Heart left ventricle (tissue), 16 donors: ENCODE results near the gene MGMT. TPM values are rescaled to one million over a fixed set of nuclear protein-coding genes. Genes with fewer than 3 reads are reported as not detected.

Source experiments
- ATAC-seq, 4 donors: fragments of 200-7000 bp; cut with Tn5 transposase; one replicate each; pipeline ENCODE4 v1.9.1; 2020 to 2022; ENCODE audit warnings: moderate library complexity in 4 of 4, mild to moderate bottlenecking in 3 of 4, moderate number of reproducible peaks in 1 of 4
- DNase-seq, 5 donors: peaks; one replicate each; pipeline ENCODE4 v3.0.0-alpha.2; 2020
- H3K27ac ChIP-seq, 12 donors: fragments of 200-600 bp; sonication (generic) in 4 of 12; one replicate each; pipeline versions ENCODE4 v1.5.0 to v1.8.0; 2016 to 2022; ENCODE audit warnings: mild to moderate bottlenecking in 2 of 12
- H3K27me3 ChIP-seq, 9 donors: fragments of 200-600 bp; sonication (generic) in 2 of 9; one replicate each; pipeline versions ENCODE4 v1.5.1 to v1.8.0; 2016 to 2022; ENCODE audit warnings: mild to moderate bottlenecking in 3 of 9
- H3K36me3 ChIP-seq, 9 donors: fragments of 200-600 bp; sonication (generic) in 2 of 9; one replicate each; pipeline versions ENCODE4 v1.5.0 to v1.8.0; 2018 to 2022; ENCODE audit warnings: mild to moderate bottlenecking in 2 of 9
- H3K4me1 ChIP-seq, 12 donors: fragments of 200-600 bp; sonication (generic) in 4 of 12; one replicate each; pipeline versions ENCODE4 v1.5.0 to v1.8.0; 2016 to 2022; ENCODE audit warnings: mild to moderate bottlenecking in 3 of 12
- H3K4me3 ChIP-seq, 12 donors: fragments of 200-600 bp; sonication (generic) in 4 of 12; one replicate each; pipeline versions ENCODE4 v1.5.0 to v1.8.0; 2017 to 2022; ENCODE audit warnings: mild to moderate bottlenecking in 9 of 12, moderate library complexity in 4 of 12
- H3K9me3 ChIP-seq, 12 donors: fragments of 200-600 bp; sonication (generic) in 4 of 12; one replicate each; pipeline versions ENCODE4 v1.5.0 to v1.8.0; 2016 to 2022; ENCODE audit warnings: mild to moderate bottlenecking in 1 of 12
- POLR2A ChIP-seq, 2 donors: fragments of 450-650 bp; IDR thresholded peaks; one replicate each; pipeline ENCODE4 v1.6.1; 2017; ENCODE audit warnings: antibody characterized with exemption in 2 of 2, mild to moderate bottlenecking in 2 of 2, moderate library complexity in 2 of 2
- WGBS, 4 donors: extraction: QIAGEN DNeasy Blood & Tissue Kit in 2 of 4; methylation state at CpG; one replicate each; pipeline versions ENCODE4 v1.1.5 to v1.1.7; 2013 to 2018; 5-methylcytosine and 5-hydroxymethylcytosine counted together
- intact Hi-C, 10 donors: fragments of 100-400 bp; cut with DNase I; formaldehyde crosslinking; loops; one replicate each; pipeline versions ENCODE4 v1.11.1 to v1.14.2; 2022
- polyA plus RNA-seq, 2 donors: library from polyadenylated mRNA; stranded (reverse); fragments of 200-250 nt; gene quantifications; one replicate each; pipeline ENCODE4 v1.2.3, GENCODE V29; 2013
- total RNA-seq, 9 donors: library from RNA; depleted of rRNA in 2 of 9; stranded (reverse); fragments of >200 nt in 2 of 9; fragmentation: NEBNext Ultra II Directional in 3 of 9; extraction: Animal tissue kit (Norgen Biotek cat#: 25700) in 3 of 9; gene quantifications; one replicate each; pipeline versions ENCODE4 v1.1.0 to v1.2.4, GENCODE V29; 2016 to 2023
- TF ChIP-seq, protein P1 (sequence below), 12 donors: fragments of 200-600 bp; sonication (generic) in 4 of 12; IDR thresholded peaks; one replicate each; pipeline versions ENCODE4 v1.5.0 to v1.8.0; 2018 to 2022; ENCODE audit warnings: antibody characterized with exemption in 12 of 12, mild to moderate bottlenecking in 5 of 12
- donor health status: ischemic (EF 13 %, LVEDD 7.1; RV severe dilation, severe dysfunction).
- donor health status: healthy with polysubstance abuse.
- donor health status: DM: no; HTN: yes; CAD: no.
- donor health status: DM: no; HTN: no; CAD: no.
- donor health status: ischemic (EF 25% LVEDD 6.9; RV normal size, moderate dysfunction).
- donor health status: ischemic (EF 25% LVEDD 5.7; RV mildly dilated, moderate dysfunction).
- donor health status: healthy.
- donor health status: DM: yes; HTN: yes; CAD: no.
- donor health status: ischemic (EF 35%, LVEDD 5.7; RV mildly dilated, moderate dysfunction).
- donor health status: nonischemic (EF 11% LVEDD 7.7; RV severe dilation, severe dysfunction).
- donor health status: DM: yes; HTN: yes; CAD: no.
- donor health status: PGD.
- donor health status: ischemic (EF 29% LVEDD 5.4; RV normal size, mild dysfunction).
- donor health status: nonischemic (EF 23%, LVEDD 6.1; RV moderate dilation, normal function).

Gene MGMT
- total and polyA plus RNA-seq, 11 donors: 6.2 to 25.3 (median 11.6) TPM

DNA sequence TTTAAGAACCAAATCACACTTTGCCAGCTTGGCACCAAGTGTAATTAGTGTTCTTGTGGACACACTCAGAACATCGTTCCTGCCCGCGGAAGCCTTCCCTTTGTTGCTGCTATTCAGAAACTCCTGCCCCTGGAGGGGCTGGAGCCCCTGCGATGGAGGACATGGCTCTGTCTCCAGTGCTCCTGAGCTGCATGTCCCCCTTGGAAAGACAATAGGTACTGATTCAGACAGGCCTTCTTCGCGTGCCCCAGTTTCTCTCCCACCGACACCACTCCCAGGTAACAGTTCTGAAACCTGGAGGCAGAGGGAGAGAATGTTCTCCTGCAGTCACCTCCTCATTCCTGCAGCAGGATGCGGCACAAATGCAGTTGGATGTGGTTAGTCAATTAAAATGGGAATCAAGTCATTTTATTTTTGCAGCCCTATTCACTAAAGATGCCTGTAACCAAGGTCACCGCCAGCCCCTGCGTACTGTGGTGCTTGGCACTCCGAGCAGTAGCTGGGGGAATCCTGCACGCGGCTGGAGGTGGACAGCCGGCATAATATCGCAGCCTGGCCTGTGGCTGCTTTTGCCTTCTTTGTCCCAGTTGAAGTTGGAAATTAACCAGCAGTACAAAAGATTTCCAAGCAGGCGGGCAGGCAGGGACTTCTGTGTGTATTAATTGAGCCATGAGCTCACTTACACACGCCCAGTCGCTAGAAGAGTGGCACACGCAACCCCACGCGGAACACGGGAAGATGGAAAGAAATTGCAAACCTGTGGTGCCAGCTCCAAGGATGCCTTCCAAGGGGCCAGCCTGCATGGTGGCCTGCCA is 291.4 kb downstream of the MGMT start:
- peaks cover 0 to 10% (median 0%) of the 10 kb centered on the region in 12 donors for H3K9me3 ChIP-seq
- ATAC-seq (no peak), DNase-seq (peak in 1 of 5 donors; percentile 6)
- TF ChIP-seq, protein P1, sequence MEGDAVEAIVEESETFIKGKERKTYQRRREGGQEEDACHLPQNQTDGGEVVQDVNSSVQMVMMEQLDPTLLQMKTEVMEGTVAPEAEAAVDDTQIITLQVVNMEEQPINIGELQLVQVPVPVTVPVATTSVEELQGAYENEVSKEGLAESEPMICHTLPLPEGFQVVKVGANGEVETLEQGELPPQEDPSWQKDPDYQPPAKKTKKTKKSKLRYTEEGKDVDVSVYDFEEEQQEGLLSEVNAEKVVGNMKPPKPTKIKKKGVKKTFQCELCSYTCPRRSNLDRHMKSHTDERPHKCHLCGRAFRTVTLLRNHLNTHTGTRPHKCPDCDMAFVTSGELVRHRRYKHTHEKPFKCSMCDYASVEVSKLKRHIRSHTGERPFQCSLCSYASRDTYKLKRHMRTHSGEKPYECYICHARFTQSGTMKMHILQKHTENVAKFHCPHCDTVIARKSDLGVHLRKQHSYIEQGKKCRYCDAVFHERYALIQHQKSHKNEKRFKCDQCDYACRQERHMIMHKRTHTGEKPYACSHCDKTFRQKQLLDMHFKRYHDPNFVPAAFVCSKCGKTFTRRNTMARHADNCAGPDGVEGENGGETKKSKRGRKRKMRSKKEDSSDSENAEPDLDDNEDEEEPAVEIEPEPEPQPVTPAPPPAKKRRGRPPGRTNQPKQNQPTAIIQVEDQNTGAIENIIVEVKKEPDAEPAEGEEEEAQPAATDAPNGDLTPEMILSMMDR (IDR thresholded peaks at IDR 0.05): no peak
- no peak for TF ChIP-seq POLR2A (IDR thresholded peaks at IDR 0.05)
- H3K27me3 ChIP-seq: no peaks in the 10 kb centered on the region
- peaks cover 0 to 14% (median 0%) of the 10 kb centered on the region in 12 donors for H3K4me1 ChIP-seq
- no peak overlapping the region for H3K4me3 ChIP-seq
- H3K27ac ChIP-seq: no peak overlapping the region
- intact Hi-C loops: no loop called here
- peaks cover 0 to 10% (median 0%) of the 10 kb centered on the region in 9 donors for H3K36me3 ChIP-seq
- WGBS, 4 donors: 95 to 97% (median 95%) methylated on average over 16 to 22 of the region's 22 CpGs

DNA sequence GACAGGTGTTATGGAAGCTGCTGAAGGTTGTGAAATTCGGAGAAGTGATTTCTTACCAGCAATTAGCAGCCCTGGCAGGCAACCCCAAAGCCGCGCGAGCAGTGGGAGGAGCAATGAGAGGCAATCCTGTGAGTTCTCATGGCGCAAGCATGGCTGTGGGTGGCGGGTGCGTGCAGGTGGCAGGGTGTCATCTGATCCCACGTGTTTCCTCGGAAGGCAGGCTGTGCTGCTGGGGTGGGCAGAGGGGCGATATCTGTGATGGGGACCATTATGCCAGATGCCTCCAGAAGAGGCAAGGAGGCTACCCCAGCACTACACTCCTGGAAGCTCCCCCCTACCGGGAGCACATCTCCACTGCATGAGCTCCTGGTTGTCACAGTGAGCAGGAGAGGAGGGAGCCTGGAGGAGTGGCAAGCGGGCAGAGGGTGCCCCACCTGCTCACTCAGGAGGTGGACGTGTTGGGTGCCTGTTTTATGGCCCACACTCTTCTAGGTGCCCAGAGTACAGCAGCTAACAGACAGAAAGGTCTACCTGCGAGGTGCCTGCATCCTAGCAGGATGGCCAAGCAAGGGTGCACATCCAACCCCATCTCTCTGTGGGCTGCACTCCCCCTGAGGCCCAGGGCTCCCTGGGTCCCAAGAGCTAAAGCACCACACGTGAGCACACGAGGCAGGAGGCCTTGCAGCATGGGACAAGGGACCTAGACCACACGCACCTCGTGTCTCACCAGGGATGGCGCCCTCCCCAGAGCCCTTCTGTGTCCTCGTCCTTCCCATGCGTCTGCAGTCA is 292.4 kb downstream of the MGMT start:
- peaks cover 0 to 10% (median 0%) of the 10 kb centered on the region in 9 donors for H3K36me3 ChIP-seq
- ATAC-seq (no peak), DNase-seq (peak in 1 of 5 donors; percentile 9)
- no peak for TF ChIP-seq POLR2A (IDR thresholded peaks at IDR 0.05)
- TF ChIP-seq, protein P1 (IDR thresholded peaks at IDR 0.05): no peak
- H3K27me3 ChIP-seq: no peaks in the 10 kb centered on the region
- 90 to 96% (median 92%) methylated on average over 12 to 21 of the region's 21 CpGs for WGBS, 4 donors
- H3K9me3 ChIP-seq: peaks cover 0 to 4% (median 0%) of the 10 kb centered on the region in 12 donors
- H3K27ac ChIP-seq: no peak overlapping the region
- peaks cover 0 to 14% (median 0%) of the 10 kb centered on the region in 12 donors for H3K4me1 ChIP-seq
- H3K4me3 ChIP-seq: no peak overlapping the region
- intact Hi-C loops: no loop called here

DNA sequence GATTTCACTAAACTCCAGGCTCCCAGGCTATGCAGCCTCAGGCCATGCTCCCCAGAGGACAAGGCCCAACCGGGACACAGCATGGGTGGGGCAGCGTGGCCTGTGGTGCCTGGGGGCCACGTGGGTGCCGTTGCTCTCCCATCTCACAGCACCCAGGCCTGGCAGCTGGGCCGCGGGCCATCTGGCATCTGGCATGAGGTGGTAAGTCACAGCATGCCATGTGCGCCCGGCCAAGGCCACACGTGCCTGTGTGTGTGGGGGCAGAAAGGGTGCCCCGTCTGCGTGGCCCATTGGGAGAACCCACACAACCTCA is 292.9 kb downstream of the MGMT start:
- DNase-seq: peak in 2 of 5 donors; percentile 10 to 22
- ATAC-seq: no peak
- peaks cover 0 to 14% (median 0%) of the 10 kb centered on the region in 12 donors for H3K4me1 ChIP-seq
- no peak for TF ChIP-seq POLR2A (IDR thresholded peaks at IDR 0.05)
- TF ChIP-seq, protein P1 (IDR thresholded peaks at IDR 0.05): no peak
- no peaks in the 10 kb centered on the region for H3K27me3 ChIP-seq
- intact Hi-C loops: no loop called here
- H3K4me3 ChIP-seq: no peak overlapping the region
- peaks cover 0 to 10% (median 0%) of the 10 kb centered on the region in 9 donors for H3K36me3 ChIP-seq
- H3K9me3 ChIP-seq: no peaks in the 10 kb centered on the region
- 93 to 100% (median 97%) methylated on average over 1 to 11 of the region's 11 CpGs for WGBS, 4 donors
- H3K27ac ChIP-seq: no peak overlapping the region

DNA sequence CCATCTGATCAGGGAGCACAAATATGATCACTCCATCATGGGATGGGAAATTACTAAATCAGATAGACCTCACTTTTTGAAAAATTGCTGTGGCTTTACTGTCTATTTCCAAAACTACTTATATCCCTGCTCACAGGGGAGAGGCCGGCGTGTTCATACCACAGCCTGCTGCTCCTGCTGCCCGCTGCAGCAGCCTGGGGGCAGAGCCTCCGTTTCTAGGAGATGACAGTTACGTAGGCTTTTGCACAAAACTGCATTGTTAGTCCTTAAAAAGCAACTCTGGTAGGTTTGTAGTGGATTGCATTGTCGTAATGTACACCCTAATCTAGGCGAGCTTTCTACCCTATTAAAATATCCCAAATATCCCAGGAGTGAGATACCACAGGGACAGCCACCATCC is 293.4 kb downstream of the MGMT start:
- 97 to 99% (median 98%) methylated on average over 7 of the region's 7 CpGs for WGBS, 4 donors

More for the DNA sequence above, 293.4 kb downstream of the MGMT start:
- DNase-seq (no peak), ATAC-seq (no peak)
- TF ChIP-seq POLR2A (IDR thresholded peaks at IDR 0.05): no peak
- TF ChIP-seq, protein P1 (IDR thresholded peaks at IDR 0.05): no peak
- H3K27ac ChIP-seq: no peak overlapping the region
- no peaks in the 10 kb centered on the region for H3K9me3 ChIP-seq
- peaks cover 0 to 14% (median 0%) of the 10 kb centered on the region in 12 donors for H3K4me1 ChIP-seq
- no peaks in the 10 kb centered on the region for H3K27me3 ChIP-seq
- peaks cover 0 to 10% (median 0%) of the 10 kb centered on the region in 9 donors for H3K36me3 ChIP-seq
- intact Hi-C loops: no loop called here
- no peak overlapping the region for H3K4me3 ChIP-seq
